NCI-H345 (cell line): ENCODE data around the gene PAK4.

Experiments
- DNase-seq: peaks from one replicate; lab custom pipeline; 2025; lab: John Stamatoyannopoulos, UW

PAK4 gene

DNA sequence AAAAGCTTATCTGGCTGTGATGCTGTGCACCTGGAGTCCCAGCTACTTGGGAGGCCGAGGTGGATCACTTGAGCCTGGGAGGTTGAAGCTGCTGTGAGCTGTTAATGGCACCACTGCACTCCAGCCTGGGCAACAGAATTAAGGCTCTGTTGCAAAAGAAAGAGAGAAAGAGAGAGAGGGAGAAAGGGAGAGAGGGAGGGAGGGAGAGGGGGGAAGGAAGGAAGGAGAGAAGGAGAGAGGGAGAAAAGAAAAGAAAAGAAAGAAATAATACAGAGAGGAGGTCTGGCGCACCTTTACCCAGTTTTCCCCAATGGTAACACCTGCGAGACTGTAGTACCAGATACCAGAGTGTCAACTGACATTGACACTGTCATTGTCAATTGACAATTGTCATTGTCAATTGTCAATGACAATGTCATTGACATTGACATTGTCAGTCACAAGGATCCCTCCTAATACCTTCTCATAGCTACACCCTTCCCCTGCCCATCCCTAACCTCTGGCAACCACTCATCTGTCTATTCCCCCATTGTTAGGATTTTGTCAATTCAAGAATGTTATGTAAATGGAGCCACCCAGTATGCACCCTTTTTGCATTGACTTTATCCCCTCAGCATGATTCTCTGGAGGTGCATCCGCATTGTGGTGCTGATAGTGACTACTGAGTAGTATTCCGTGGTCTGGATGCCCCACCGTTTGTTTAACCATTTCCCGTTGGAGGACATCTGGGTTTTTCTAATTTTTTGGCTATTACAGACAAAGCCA, 21.3 kb downstream of the PAK4 start:
- DNase-seq: no peak

DNA sequence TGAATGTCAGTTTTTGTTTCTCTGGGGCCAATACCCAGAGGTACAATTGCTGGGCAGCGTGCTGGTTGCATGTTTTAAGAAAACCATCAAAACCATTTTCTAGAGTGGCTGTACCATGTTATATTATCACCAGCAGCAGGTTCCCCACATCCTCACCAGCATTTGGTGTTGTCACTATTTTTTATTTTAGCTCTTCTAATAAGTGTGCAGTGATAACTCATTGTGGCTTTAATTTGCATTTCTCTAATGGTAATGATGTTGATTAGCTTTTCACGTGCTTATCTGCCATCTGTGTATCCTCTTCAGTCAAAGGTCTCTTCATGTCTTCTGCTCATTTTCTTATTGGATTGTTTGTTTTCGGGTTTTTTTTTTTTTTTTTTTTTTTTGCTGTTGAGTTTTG, 21.9 kb downstream of the PAK4 start:
- DNase-seq: no peak

GRCh38 chr19:39148939-39149529, 23.4 kb downstream of the PAK4 start:
- no peak for DNase-seq

DNA sequence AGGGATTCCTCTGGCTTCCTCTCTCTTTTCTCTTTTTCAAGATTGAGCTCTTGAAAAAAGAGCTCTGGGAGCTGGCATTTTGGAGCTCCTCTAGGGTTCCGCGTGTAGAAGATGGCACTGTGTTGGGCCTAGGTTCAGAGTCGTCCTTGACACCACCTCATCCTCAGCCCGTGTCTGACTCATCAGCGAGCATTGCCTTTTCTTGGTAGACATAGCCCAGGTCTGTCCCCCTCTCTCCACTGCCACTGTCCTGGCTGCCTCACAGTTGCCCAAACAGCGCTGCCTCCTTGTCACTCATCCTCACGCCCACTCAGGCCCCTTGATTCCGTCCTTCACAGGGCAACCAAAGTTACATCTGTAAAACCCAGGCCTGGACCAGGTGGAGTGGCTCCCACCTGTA, 24.6 kb downstream of the PAK4 start:
- no peak for DNase-seq

GRCh38 chr19:39150807-39151600, 25.4 kb downstream of the PAK4 start:
- no peak for DNase-seq

GRCh38 chr19:39152066-39152465, 26.5 kb downstream of the PAK4 start:
- DNase-seq: no peak

- DNase-seq: no peak
Measured at GRCh38 chr19:39154100-39154628, 28.6 kb downstream of the PAK4 start.

GRCh38 chr19:39154629-39155100, 29.1 kb downstream of the PAK4 start:
- DNase-seq: no peak

DNA sequence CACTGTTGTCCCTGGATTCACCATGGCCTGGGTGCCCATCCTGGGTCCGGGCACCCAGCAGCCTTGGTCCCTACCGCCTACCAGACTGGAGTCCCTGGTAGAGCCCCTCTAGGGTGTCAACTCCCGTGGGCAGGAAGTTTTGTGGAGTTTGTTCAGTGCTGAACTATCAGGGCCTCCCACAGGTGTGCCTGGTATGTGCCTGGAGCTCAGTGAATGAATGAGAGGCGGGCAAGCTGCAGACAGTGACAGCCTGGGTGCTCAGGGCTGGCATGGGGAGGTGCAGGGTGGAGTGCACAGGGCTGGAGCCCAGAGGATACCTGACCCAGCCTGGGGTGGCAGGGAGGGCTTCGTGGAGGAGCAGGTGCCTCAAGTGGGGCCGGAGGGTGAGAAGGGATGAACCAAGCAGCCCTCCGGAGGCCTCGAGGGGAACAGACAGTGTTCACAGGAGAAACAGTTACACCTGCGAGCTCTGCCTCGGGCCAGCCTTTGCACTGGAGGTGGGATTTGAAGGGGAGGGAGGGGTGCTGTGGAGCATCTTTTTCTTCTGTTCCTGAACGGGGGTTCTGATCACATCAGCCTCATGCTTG, 29.6 kb downstream of the PAK4 start:
- DNase-seq: no peak

DNA sequence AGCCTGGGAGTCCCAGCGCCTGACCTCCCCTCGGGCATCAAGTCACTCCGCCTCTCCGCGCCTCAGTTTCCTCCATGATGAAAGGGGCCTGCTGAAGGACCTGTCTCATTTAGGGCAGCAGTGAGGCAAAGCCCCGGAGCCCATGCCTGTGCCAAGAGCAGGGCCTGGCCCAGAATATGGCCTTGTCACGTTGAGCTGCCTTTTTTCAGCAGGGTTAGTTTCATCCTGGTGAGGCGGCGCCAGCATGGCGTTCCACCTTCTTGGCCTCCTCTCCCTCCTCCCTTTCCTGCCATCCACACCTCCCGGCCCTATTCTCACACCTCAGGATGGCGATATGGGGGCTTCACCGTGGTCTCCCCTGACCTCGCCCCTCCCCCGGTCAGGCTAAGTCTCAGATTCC, 30.2 kb downstream of the PAK4 start:
- no peak for DNase-seq

DNA sequence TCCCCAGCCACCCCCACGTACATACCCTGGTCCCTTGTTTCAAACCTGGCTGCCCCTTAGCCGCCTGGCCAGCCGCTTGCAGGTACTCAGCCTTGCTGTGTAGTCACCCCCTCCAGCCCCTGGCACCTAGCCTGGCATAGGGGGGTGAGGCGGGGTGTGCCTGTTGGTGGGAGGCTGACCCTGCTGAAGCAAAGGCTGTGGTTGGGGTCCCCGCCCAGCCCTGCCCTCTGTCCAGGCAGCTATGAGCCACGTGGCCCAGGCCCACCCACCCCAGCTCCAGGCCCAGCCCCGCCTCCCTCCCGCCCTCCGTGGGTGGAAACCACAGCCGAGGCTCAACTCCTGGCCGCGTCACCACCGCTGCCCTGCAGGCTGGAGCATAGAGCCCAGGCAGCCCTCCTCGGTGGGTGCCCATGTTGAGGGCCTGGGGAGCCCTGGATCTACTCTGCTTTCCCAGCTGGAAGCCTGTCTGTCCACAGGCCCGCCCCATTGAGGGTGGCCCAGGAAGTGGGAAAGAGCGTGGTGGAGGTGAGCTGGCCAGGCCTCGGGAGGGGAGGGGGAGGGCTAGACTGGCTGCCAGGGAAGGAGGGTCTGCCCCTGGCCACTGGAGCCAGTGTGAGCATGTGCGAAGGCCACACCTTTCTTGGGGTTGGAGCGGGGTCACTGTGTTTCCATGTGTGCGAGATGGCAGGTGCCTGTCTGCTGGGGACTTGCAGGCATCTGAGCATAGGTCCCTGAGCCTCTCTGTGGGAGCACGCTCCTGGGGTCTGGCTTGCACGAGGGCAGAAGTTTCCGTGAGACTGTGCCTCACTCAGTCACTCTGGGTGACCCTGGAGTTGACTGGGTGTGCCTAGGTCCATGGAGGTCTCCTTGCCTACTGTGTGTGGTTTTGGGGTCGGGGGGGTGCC, 31.0 kb downstream of the PAK4 start:
- DNase-seq: no peak

DNA sequence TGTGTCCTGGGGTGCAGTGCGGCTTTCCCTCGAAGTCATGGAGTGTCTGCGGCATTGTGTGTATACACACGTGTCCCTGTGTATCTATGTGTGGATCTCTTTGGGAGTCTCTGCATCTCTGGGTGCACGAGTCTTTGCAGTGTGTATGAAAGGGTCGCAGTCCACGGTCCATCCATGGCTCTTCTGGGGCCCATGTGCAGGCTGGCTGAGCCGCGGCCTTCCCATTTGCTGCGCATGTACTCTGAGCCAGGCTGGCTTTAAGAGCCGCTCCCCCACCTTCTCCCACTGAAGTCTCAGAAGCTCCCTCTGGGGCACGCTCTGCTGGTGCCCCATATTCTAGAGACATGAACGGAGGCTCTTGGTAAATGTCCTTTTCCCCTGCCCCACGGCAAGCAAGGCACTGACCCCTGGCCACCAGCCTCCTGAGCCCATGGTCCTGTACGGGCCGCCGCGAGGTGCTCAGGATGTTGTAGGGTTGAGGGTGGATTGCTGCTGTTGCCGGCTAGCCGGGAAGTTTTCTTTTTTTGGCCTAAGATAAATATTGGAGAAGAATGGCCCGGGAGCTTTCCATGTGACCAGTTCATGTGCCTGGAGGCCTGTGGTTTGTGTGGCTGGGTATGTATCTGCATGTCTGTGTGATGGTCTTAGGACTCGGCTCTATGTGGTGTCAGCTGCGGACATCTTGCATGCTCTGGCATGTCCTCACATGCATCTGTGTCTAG, 31.9 kb downstream of the PAK4 start:
- DNase-seq: no peak

GRCh38 chr19:39157997-39158389, 32.4 kb downstream of the PAK4 start:
- DNase-seq: no peak

DNA sequence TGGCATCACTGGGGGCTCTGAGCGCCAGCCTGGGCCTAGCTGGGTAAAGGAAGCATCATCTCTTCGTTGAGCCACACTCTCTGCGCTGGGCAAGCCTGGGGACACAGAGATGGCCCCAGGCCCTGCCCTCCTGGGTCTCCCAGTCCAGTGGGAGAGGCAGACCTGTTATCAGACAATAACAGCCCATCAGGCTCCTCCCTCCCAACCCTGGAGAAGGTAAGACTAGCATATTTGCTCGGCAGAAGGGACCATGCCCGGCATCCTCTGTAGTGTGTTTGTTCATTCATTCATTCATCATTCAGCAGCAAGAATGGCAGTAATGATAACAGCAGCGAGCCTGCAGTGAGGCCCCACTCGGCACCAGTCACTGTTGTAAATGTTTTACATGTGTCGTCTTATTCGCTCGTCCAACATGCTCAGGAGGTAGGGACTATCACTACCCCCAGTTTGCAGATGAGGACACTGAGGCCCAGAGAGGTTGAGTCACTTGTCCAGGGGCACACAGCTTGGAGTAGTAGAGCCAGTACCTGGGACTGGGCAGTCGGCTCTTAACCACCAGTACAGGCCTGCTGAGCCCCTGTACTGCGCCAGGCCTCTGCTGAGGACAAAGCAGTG, 33.2 kb downstream of the PAK4 start:
- DNase-seq: no peak

GRCh38 chr19:39160523-39160861, 34.9 kb downstream of the PAK4 start:
- no peak for DNase-seq

- DNase-seq: no peak
Measured at GRCh38 chr19:39160889-39161672, 35.5 kb downstream of the PAK4 start.

DNA sequence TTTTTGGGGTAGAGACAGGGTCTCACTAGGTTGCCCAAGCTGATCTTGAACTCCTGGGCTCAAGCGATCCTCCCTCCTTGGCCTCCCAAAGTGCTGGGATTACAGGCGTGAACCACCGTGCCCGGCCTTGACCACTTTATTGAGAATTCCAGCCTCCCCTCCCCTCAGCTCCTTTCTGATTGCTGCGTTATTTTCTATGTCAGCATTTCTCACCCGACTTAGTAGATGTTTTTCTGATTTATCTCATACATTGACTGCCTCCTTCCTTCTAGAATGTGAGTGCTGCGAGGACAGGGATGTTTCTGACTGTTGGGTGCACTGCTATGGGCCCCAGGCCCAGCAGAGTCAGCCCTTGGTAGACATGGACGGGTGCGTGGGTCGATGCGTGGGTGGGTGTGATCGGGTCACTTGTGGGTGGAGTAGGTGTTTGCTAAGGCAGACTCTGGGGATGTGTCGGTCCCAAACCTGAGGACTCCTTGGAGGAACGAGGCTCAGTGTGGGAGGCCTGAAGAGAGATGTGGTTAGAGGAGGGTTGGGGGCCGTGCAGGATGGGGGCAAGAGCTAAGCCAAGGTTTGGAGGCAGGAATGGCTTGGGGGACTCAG, 37.0 kb downstream of the PAK4 start:
- DNase-seq: no peak

GRCh38 chr19:39163621-39164020, 38.0 kb downstream of the PAK4 start:
- no peak for DNase-seq

GRCh38 chr19:39164289-39164688, 38.7 kb downstream of the PAK4 start:
- no peak for DNase-seq
